Liver (tissue), 3 donors: Measurements from ENCODE around the gene FOXI1.

ENCODE experiments used
- CTCF ChIP-seq: fragments of 150-350 bp; IDR thresholded peaks from 2 replicates; pipeline ENCODE4 v1.5.1; 2017; ENCODE audit warnings: improper control_type of control experiment, low read depth, low read length; ENCODE audit not compliant: missing input control
- JUND ChIP-seq, 2 donors: IDR thresholded peaks; 2 replicates each; pipeline ENCODE4 v1.6.1; 2016; ENCODE audit warnings: antibody characterized with exemption in 2 of 2
- NR2F2 ChIP-seq: IDR thresholded peaks from 2 replicates; pipeline ENCODE4 v1.6.1; 2016; ENCODE audit warnings: antibody characterized with exemption
- RAD21 ChIP-seq, 2 donors: IDR thresholded peaks; 2 replicates each; pipeline ENCODE4 v1.6.1; 2016; ENCODE audit warnings: antibody characterized with exemption in 2 of 2, mild to moderate bottlenecking in 2 of 2
- REST ChIP-seq: IDR thresholded peaks from 2 replicates; pipeline ENCODE4 v1.6.1; 2016; ENCODE audit warnings: antibody characterized with exemption, mild to moderate bottlenecking
- TAF1 ChIP-seq: conservative IDR thresholded peaks from 2 replicates; pipeline ENCODE4 v1.6.1; 2016; ENCODE audit warnings: antibody characterized with exemption, mild to moderate bottlenecking
- YY1 ChIP-seq: IDR thresholded peaks from 2 replicates; pipeline ENCODE4 v1.6.1; 2016; ENCODE audit warnings: antibody characterized with exemption, mild to moderate bottlenecking
- ZBTB33 ChIP-seq: IDR thresholded peaks from 2 replicates; pipeline ENCODE4 v1.6.1; 2016; ENCODE audit warnings: antibody characterized with exemption
- donor health status: healthy.
- donor health status: healthy.

- TF ChIP-seq CTCF (no peak), RAD21 (IDR thresholded peaks at IDR 0.05) (no peak), TAF1 (no peak), JUND (IDR thresholded peaks at IDR 0.05) (no peak), ZBTB33 (no peak), YY1 (no peak), REST (no peak), NR2F2 (no peak)
These were observed 42.9 kb downstream of the FOXI1 start for GRCh38 chr5:170148430-170149205.
